Epithelial cell of esophagus (primary cell): ENCODE data around the gene FPR1.

Source experiments
- DNase-seq: peaks from one replicate; pipeline ENCODE4 v3.0.0; 2010; ENCODE audit warnings: low read depth
- H3K4me3 ChIP-seq: 2 replicates; pipeline ENCODE4 v1.5.1; 2011; ENCODE audit warnings: mild to moderate bottlenecking, low read length, control low read depth
- CTCF ChIP-seq: IDR thresholded peaks from 2 replicates; pipeline ENCODE4 v1.5.1; 2011; ENCODE audit warnings: low read depth, mild to moderate bottlenecking, low read length, control low read depth, inconsistent platforms; ENCODE audit not compliant: insufficient read depth; ENCODE audit errors: missing control alignments

Gene FPR1

GRCh38 chr19:51786646-51787494 is 35.2 kb upstream of the FPR1 start:
- H3K4me3 ChIP-seq = no peak overlapping the region
- no peak for DNase-seq
- no peak for TF ChIP-seq CTCF

- peak; percentile 72 for DNase-seq
- H3K4me3 ChIP-seq = no peak overlapping the region
- no peak for TF ChIP-seq CTCF
Observed at GRCh38 chr19:51784922-51785690, 33.4 kb upstream of the FPR1 start.

DNA sequence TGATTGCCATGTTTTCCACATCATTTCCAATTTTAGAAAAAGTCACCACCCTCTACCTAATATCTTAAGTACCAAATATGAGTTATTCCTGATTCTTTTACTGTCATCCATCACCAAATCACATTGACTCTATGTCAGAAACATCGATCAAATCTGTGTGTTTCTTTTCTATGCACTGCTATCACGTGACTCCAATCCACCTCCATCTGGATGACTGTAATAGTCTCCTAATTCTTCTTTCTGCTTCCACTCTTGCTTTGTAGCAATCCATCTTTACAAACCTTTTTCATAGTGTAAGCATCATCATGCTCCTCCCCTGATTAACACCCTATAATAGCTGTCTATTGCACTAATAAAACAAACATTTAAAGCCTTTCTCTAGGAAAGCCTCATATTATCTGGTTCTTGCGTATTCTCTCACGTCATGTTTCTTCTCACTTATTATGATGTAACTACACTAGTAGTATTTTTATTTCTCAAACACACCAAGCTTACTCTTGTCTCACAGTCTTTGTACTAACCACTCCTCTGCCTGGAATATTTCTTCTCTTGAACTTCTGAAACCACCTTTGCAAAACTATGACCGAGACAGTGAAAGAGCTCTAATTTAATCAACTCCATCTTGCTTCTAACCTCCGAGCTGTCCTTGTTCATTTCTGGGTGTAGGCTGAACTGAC is 32.6 kb upstream of the FPR1 start:
- TF ChIP-seq CTCF = no peak
- no peak for DNase-seq

DNA sequence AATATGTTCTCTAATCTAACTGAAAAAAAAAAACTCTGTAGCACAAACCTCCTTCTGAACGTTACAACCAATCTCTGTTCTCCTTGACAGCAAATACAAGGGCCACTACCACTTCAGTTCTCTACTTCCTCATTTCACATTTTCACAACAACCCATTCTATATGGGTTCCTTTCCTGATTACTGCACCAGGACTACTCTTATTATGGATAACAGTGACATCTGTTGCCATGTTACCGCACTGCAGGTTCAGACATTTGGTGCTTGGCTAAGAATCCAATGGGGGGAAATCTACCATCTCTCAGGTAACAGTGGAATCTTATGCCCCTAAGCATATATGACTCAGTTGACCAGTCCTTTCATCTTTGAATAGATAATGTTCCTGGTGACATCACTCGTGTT is 31.7 kb upstream of the FPR1 start:
- no peak overlapping the region for H3K4me3 ChIP-seq
- peak; percentile 34 for DNase-seq
- peak; percentile 48 for TF ChIP-seq CTCF

More for the DNA sequence above, 32.6 kb upstream of the FPR1 start:
- H3K4me3 ChIP-seq = no peak overlapping the region

DNA sequence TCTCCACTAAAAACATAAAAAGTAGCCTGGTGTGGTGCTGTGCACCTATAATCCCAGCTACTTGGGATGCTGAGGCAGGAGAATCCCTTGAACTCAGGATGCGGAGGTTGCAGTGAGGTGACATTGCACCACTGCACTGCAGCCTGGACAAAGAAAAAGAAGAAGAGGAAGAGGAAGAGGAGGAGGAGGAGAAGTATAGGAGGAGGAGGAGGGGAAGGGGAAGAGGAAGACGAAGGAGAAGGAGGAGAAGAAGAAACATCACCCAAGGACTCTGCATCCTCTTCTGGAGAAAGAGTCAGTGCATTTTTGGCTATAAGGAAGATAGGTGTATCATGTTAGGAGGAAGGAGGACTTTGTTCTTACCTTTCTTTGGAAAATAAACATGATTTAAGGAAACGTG is 30.3 kb upstream of the FPR1 start:
- H3K4me3 ChIP-seq = no peak overlapping the region
- no peak for DNase-seq
- TF ChIP-seq CTCF = no peak

GRCh38 chr19:51780270-51780669 is 28.6 kb upstream of the FPR1 start:
- no peak for TF ChIP-seq CTCF
- DNase-seq = no peak
- H3K4me3 ChIP-seq = no peak overlapping the region
